ENCODE data around the gene CDC42EP2.

The CDC42EP2 gene

DNA sequence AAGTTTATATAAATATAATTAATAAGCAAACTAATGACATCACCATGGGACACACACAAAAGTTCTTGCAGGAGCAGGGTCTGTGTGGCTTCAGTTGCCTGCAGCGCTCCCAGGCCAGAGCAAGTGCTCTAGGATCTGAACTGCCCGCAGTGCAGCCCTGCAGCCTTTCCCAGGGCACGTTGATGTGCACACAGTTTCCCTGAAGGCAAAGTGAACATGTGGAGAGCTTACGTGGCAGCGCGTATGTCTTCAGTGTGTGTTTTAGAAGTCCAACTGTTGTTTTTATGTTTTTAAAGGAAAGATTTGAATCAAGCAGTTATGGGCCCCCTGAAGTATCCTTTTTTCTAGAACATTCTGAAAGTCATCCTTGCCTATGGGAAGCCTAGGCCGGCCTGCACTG lies 38.7 kb downstream of the CDC42EP2 start:
- H3K27me3 ChIP-seq (ENCODE audit: control insufficient read depth, low read length), result no peaks in the 10 kb centered on the region
- H3K79me2 ChIP-seq (ENCODE audit: control insufficient read depth, low read length), result no peaks in the 10 kb centered on the region
- TF ChIP-seq, protein P1, sequence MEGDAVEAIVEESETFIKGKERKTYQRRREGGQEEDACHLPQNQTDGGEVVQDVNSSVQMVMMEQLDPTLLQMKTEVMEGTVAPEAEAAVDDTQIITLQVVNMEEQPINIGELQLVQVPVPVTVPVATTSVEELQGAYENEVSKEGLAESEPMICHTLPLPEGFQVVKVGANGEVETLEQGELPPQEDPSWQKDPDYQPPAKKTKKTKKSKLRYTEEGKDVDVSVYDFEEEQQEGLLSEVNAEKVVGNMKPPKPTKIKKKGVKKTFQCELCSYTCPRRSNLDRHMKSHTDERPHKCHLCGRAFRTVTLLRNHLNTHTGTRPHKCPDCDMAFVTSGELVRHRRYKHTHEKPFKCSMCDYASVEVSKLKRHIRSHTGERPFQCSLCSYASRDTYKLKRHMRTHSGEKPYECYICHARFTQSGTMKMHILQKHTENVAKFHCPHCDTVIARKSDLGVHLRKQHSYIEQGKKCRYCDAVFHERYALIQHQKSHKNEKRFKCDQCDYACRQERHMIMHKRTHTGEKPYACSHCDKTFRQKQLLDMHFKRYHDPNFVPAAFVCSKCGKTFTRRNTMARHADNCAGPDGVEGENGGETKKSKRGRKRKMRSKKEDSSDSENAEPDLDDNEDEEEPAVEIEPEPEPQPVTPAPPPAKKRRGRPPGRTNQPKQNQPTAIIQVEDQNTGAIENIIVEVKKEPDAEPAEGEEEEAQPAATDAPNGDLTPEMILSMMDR (IDR thresholded peaks at IDR 0.05; ENCODE audit: low read depth, low read length, poor library complexity, severe bottlenecking), result no peak
- no peak for TF ChIP-seq EZH2phosphoT487 (IDR thresholded peaks at IDR 0.05; ENCODE audit: borderline replicate concordance, low read length)
- no peaks in the 10 kb centered on the region for H3K9me3 ChIP-seq (ENCODE audit: control insufficient read depth, insufficient read depth, low read length)
- H3K36me3 ChIP-seq (ENCODE audit: control insufficient read depth, low read length), result peaks cover 44% of the 10 kb centered on the region
- H3K27ac ChIP-seq (ENCODE audit: low read depth, low read length), result no peak overlapping the region
- H4K20me1 ChIP-seq (ENCODE audit: control insufficient read depth, insufficient read depth, low read depth, low read length), result peaks cover 3% of the 10 kb centered on the region; the same call in 1 of the 2 replicates
- peaks cover 19% of the 10 kb centered on the region for H3F3A ChIP-seq (ENCODE audit: control insufficient read depth, insufficient read depth)
- no peak overlapping the region for H3K4me3 ChIP-seq (ENCODE audit: low read length)
- peaks cover 15% of the 10 kb centered on the region for H3K4me1 ChIP-seq (ENCODE audit: control insufficient read depth, low read length)
- H3K4me2 ChIP-seq (ENCODE audit: low read length), result no peak overlapping the region
- no peaks in the 10 kb centered on the region for H3K9me2 ChIP-seq (replicated peaks; ENCODE audit: control insufficient read depth, low read length)

GRCh38 chr11:65353900-65354264 lies 39.2 kb downstream of the CDC42EP2 start:
- Histone ChIP-seq H4K20me1 (ENCODE audit: control insufficient read depth, insufficient read depth, low read depth, low read length) (peaks cover 3% of the 10 kb centered on the region; the same call in 1 of the 2 replicates), H3F3A (ENCODE audit: control insufficient read depth, insufficient read depth) (peaks cover 19% of the 10 kb centered on the region), H3K27me3 (ENCODE audit: control insufficient read depth, low read length) (no peaks in the 10 kb centered on the region), H3K4me1 (ENCODE audit: control insufficient read depth, low read length) (peaks cover 15% of the 10 kb centered on the region), H3K4me2 (ENCODE audit: low read length) (peak overlapping the region; percentile 75), H3K79me2 (ENCODE audit: control insufficient read depth, low read length) (no peaks in the 10 kb centered on the region), H3K4me3 (ENCODE audit: low read length) (peak overlapping the region; percentile 82), H3K9me3 (ENCODE audit: control insufficient read depth, insufficient read depth, low read length) (no peaks in the 10 kb centered on the region), H3K36me3 (ENCODE audit: control insufficient read depth, low read length) (peaks cover 39% of the 10 kb centered on the region), H3K9me2 (replicated peaks; ENCODE audit: control insufficient read depth, low read length) (no peaks in the 10 kb centered on the region), H3K27ac (ENCODE audit: low read depth, low read length) (no peak overlapping the region)
- TF ChIP-seq EZH2phosphoT487 (IDR thresholded peaks at IDR 0.05; ENCODE audit: borderline replicate concordance, low read length), result no peak
- TF ChIP-seq, protein P1 (IDR thresholded peaks at IDR 0.05; ENCODE audit: low read depth, low read length, poor library complexity, severe bottlenecking), result peak; percentile 24

DNA sequence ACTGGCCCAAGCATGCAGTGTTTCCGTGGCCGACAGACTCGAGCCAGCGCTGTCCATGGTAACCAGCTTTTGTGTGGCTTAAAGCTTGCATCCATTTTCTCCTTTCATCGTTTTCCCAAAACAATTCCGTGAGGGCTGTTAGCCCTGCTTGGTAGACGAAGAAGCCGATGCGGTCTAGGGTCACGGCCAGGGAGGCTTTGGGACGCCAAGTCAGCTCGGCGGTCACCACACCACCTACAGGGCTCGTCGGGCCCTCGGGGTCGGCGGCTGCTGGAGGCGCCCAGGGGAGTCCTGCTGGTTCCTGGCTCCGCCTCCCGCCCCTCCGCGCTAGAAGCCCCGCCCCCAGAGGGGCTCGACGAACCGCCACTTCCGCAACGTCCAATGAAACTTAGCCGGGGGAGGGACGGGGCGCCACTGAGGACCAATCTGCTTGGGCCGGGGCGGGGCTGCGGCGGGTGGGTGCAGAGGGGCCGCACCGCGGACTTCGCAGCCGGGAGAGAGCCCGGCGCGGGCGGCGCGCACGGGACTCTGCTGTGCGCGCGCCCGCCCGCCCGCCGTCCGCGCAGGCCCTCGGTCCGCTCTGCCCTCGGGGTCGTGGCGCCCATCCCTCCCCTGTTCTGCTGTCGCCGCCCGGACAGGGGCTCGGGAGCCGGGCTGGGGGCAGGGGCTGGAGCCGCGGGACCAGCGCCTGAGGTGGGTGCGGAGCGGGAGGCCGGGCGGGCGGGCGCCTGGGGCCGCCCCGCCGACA lies 39.8 kb downstream of the CDC42EP2 start, which contains the start of gene TIGD3:
TSS of gene TIGD3 (plus strand) at position 487 of the 748 bp plus-strand sequence. CDS start 1,058 bp downstream, outside the sequence.
- Histone ChIP-seq H3K36me3 (ENCODE audit: control insufficient read depth, low read length) (peaks cover 34% of the 10 kb centered on the region), H3K9me3 (ENCODE audit: control insufficient read depth, insufficient read depth, low read length) (no peaks in the 10 kb centered on the region), H4K20me1 (ENCODE audit: control insufficient read depth, insufficient read depth, low read depth, low read length) (peaks cover 3% of the 10 kb centered on the region; the same call in 1 of the 2 replicates), H3K27me3 (ENCODE audit: control insufficient read depth, low read length) (no peaks in the 10 kb centered on the region), H3K4me1 (ENCODE audit: control insufficient read depth, low read length) (peaks cover 15% of the 10 kb centered on the region), H3K9me2 (replicated peaks; ENCODE audit: control insufficient read depth, low read length) (no peaks in the 10 kb centered on the region), H3K79me2 (ENCODE audit: control insufficient read depth, low read length) (no peaks in the 10 kb centered on the region), H3K4me2 (ENCODE audit: low read length) (peak within 1 kb of the TSS; percentile 96), H3K4me3 (ENCODE audit: low read length) (peak within 1 kb of the TSS; percentile 82), H3K27ac (ENCODE audit: low read depth, low read length) (no peak within 1 kb of the TSS), H3F3A (ENCODE audit: control insufficient read depth, insufficient read depth) (peaks cover 19% of the 10 kb centered on the region)
- TF ChIP-seq, protein P1 (IDR thresholded peaks at IDR 0.05; ENCODE audit: low read depth, low read length, poor library complexity, severe bottlenecking), result no peak
- no peak for TF ChIP-seq EZH2phosphoT487 (IDR thresholded peaks at IDR 0.05; ENCODE audit: borderline replicate concordance, low read length)

All from DOHH2 (cell line).